ENCODE data around the gene DNAJA2.
"Not testable (repeated sequence)": the region's sequence is repeated elsewhere in the genome, so short reads cannot be mapped to it uniquely, and the experiment has no call there.

DNAJA2 gene

DNA sequence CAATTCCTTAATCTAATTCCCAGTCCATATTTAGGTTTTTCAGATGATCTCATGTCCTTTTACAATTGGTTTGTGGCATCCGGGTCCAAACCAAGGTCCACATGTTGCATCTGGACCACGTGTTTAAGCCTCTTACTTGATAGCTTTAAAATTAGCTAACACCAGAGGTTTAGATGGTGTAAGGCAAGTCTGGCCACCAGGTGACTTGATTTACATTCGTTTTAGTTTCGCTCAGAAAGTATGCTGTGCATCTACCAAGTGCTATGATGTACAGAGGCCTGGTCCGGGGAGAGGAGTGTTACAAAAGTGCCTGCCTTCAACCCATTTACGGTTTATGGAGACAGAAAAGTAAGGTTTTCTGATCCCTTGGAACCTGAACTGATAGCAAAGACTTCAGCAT, 878 bp upstream of the DNAJA2 start:
- no peak for DNase-seq

DNA sequence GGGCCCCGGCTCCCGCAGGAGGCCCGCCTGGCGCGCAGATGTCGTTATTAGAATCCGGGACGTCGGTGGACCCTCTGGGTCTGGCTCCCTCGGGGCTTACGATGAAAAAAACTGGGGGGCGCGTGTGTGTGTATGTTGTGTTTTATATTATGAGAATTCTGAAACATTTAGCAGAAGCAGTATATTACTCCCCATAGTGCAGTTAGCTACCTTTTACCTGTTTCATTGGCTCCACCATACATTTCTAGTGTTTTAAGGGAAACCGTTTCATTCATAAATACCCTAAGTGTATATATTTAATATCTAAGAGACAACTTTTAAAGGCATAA, 486 bp upstream of the DNAJA2 start:
- no peak for DNase-seq

DNA sequence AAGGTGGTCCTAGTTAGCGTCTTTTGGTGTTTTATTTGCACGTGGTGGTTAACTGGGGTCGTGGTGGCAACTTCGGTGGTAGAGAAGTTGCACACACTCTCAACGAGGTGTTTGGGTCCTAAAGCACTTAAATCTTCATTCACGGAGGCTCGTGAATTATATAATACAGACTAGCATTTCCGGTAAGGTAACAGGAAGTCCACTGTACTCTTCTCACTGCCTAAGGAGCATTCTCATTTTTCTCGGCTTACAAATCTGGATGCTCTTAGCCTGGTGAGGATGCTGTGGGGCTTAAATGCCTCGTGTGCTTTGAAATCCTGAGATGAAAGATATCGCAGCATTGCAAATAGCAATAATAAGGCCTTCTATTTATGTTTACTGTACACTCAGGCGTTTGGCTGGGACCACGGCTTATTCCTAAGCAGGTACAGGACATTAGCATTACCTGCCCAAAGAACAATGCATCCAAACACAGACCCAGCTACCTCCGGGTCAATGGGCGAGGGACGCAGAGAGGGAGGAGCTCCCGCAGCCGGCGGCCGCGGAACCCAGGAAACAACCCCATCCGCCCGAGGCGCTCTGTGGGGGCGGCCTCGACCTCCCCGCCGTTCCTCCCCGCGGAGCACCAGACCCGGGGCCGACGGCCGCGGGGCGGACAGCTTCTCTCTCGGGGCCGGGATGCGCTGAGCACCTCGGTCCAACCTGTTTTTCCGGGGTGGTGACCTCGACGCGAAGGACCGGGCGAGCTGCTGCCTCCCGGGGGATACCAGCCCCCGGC, 856 bp downstream of the DNAJA2 start:
- DNase-seq, result peak; percentile 41

DNA sequence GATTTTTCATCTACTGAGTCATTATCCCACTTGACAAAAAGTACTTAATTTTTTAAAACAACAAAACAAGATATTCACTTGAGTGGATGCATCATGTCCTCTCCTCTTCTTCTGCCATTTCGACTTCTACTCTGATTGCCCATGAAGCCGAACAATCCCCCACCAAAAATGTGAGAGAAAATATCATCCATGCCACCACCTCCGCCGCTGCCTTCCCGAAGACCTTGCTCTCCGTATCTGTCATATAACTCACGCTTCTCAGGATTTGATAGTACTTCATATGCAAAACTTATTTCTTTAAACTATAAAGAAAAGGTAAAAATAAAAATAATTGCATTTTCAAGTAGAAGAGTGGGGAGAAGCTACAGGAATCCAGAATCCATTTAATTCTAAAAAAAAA, 2.2 kb downstream of the DNAJA2 start:
- DNase-seq, result no peak

DNA sequence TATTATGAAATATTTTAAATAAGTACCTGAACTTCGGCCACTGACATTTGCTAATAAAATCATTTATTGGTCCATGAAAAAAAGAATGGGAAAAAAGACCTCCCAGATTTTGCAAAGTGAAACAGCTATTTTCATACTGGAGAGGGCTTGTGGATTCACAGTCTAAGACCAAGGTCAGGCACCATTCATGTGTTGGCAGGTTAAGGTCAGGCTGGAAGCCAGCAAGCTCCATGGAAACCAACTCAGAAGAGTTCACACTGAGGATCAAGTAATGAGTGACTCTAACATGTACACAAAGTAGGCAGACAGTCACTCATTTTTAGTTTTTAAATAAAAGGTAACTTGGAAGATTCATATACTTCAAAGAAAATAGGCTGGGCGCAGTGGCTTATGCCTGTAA, 3.4 kb downstream of the DNAJA2 start:
- no peak for DNase-seq

DNA sequence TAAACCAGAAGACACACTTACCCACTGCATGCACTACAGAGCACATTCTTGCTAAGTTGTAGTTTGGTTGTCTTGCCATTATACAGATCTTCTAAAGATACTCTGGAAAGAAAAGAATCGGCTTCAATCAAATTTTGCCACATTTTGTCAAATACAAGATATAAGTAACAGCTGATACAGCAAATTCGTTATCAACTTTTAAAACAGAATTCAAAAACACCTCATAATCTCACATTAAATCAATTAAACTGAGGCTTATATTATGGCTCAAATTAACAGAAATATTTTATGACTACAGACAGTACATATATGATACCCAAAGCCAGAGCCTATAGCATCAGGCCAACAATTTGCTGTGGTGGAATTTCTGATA, 5.4 kb downstream of the DNAJA2 start:
- DNase-seq, result no peak

DNA sequence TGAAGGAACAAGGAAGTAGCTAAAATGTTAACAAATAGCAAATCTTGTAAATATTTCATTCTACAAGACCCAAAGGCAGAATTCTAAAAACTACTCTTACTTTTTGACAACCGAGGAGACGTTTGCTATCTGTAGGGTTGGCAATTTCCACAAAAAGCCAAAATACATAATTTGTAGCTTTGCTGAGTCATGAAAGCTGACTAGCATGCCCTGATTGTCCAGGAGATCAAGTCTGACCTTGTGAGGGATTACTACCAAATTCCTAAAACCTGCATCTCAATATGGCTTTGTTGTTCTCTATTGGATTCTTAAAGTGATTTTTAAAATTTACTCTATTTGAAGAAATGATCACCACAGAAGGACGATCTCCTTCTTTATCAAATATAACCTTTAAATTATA, 10.8 kb downstream of the DNAJA2 start:
- no peak for DNase-seq

DNA sequence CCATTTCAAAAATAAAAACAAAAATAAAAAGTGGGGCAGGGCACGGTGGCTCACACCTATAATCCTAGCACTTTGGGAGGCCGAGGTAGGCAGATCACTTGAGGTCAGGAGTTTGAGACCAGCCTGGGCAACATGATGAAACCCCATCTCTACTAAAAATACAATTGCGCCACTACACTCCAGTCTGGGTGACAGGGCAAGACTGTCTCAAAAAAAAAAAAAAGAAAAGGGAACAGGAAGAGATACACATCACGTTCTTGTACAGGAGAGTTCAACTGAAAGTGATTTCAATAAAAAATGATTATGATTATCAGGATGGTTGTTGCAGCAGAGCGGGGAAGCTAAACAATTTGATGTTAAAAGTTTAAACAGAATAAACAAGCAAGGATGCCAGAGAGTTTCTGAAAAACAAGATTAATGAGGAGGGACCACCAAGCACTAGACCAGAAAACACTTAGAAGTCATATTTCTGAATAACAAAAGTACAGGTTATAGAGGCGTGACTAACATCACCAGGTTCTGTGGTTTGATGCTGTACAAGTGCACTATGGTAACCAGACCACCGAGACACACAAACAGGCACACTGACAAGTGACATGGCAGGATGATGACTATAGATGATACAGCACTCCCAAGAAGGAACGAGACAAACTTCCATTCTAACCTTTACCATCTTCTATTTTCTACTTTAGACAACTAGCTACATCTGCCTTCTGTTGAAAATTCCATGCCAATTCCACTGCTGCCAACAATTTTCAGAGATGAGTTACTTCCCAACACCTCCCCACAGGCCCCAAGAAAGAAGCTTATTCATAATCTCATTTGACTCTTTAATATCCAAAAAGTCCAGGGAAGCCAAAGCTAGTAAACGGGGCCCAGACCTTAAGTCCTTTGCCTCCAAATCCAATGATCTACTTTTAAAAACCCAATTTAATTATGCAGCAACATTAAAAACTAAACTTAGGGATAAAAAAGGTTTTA, 11.8 kb downstream of the DNAJA2 start:
- DNase-seq, result peak; percentile 9

DNA sequence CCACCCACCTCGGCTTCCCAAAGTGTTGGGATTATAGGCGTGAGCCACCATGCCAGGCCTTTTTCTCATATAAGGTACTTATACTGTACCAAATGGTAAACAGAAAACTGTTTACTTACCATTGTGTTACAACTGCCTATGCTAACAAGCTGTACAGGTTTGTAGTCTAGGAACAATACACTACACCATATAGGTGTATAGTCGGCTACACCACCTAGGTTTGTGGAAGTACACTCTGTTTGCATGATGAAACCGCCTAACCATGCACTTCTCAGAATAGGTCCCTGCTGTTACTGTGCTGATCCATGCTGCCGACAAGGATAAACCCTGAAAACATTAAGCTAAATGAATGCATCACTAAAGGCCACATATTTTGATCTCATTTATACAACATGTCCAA, 18.9 kb downstream of the DNAJA2 start:
- no peak for DNase-seq

DNA sequence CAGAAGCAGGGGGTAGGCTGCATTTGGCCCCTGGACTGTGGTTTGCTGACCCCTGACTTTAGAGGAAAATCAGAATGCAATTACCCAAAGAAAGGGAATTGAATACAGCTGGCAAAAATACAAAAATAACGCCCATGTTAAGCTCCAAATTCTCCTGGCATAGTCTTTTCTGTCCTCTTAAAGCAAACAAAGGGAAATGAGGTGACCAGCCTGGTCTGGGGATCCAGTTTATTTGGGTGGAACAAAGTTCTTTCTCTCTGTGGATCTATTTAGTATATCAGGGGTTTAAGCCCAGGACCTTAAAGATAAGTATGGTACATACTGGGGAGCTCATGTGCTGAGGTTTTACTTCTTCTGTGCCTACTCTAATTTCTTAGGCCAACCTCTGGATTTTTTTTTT, 23.5 kb downstream of the DNAJA2 start:
- DNase-seq, result no peak

DNA sequence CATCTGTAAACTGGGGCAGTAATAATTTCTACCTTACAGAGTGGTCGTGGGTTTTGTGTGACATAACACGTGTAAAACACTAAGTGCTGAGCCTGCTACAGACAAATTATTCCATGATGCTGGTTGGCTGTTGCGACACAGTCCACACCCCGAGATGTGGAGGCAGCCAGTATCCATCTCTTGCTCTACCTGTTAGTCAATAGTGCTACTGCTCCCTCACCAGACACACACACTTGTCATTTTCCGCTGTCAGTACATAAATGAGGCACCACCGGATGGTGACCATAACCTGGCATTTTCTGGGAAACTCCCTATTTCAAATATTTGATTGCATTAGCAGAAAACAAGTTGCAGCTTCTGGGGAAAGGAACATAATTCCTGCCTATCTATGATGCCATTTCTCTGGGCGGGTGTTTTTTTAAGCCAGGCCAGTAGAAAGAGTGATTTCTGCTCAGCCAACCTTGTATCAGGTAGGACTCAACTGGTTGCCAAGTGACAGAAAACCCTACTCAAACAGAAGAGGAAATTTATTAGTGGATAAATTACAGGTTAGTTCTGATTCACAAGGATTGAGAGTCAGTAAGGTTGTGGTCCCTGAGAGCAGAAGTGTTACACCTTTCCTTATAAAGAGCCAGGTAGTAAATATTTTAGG, 24.1 kb downstream of the DNAJA2 start:
- peak; percentile 61 for DNase-seq

DNA sequence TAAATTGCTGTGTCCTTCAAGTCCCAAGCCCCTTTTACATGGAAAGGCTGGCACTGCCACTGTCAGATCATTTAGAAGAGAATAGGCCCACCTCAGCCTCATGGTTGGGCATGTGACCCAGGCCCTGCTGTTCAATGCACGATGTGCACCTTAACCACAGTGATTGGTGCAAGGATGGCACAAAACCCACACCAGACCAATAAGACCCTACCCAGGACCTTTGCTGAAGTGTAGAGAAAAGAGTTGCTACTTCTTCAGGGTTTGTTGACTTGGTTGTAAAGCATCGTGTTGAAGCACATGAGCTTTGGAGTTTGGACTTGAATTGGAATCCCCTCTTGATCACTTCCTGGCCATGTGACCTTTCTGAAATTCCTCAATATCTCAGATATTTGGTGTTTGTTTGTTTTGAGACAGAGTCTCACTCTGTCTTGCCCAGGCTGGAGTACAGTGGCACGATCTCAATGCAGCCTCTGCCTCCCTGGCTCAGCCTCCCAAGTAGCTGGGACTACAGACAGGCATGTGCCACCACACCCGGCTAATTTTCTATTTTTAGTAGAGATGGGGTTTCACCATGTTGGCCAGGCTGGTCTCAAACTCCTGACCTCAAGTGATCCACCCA, 24.8 kb downstream of the DNAJA2 start:
- no peak for DNase-seq

DNA sequence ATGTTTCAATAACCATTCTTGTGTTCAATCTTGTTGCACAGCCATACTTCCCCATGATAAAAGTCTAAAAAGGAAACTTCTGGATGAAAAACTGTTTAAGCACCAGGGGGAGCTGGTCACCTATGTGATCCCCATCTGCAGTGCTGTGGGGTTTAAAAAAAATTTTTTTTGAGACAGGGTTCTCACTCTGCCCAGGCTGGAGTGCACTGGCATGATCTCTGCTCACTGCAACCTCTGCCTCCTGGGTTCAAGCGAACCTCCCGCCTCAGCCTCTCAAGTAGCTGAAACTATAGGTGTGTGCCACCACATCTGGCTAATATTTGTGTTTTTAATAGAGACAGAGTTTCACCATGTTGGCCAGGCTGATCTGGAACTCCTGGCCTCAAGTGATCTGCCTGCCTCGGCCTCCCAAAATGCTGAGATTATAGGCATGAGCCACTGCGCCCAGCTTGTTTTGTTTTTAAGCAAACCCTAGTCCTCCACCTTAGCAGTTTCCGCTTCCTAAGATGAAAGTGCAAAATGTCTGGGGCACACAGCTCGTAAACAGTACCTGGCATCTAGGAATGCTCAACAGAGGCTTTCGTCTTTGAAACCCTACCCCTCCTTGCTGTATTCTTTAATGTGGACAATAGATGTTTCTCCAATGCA, 25.4 kb downstream of the DNAJA2 start:
- DNase-seq, result peak; percentile 17

DNA sequence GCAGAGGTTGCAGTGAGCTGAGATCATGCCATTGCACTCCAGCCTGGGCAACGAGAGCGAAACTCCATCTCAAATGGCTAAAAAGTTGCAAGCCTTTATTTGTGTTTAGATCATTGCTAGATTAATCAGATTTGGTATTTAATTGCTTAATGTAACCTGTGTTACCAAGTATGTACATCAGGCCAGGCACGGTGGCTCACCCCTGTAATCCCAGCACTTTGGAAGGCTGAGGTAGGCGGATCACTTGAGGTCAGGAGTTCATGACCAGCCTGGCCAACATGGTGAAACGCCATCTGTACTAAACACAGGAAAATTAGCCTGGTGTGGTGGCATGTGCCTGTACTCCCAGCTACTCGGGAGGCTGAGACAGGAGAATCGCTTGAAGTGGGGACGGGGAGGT, 28.8 kb downstream of the DNAJA2 start:
- not testable (repeated sequence) for DNase-seq

DNA sequence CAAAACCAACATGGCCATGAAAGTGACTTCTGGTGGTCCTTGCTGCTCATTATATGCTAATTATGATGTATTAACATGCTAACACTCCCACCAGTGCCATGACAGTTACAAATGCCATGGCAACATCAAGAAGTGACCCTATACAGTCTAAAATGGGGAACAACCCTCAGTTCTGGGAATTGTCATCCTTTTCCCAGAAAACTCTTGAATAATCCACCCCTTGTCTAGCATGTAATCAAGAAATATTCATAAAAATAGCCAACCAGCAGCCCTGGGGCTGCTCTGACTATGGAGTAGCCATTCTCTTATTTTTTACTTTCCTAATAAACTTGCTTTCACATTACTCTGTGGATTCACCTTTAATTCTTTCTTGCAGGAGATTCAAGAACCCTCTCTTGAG, 35.9 kb downstream of the DNAJA2 start:
- DNase-seq, result no peak

DNA sequence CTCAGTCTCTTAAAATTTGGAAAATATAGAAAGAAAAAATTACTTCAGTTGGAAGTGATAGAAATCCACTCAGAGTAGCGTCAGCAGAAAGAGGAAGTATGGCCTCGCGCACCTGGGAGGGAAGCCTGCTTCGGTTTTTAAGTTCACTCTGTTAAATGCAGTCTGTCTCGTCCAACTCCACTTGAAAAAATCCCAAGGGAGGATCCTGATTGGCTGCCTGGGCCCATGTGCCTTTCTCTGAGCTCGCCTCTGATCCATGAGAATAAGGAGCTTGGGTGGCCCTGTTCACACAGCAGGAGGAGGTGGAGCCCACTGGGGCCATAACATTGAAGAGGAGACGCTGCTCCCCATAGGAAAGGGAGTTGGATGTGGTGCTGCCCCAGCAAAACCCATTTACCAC, 40.7 kb downstream of the DNAJA2 start:
- DNase-seq, result no peak

DNA sequence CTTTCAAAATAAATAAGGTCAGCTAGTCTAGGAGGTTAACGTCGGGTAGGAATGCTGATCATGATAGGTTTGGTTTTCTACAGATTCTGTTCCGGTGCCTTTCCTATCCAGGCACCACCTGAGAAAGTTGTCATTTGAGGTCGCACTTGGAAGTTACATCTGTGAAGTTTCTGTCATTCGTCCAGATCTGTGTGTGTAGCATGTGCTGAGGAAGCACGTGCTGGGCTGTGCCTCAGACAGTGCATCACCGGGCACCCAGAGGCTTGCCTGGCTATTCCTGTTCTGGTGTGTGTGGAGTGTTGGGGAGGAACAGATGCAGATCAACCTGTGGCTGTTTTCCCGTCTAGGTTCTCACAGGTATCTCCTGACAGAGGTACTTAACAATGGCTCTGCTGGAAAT, 42.6 kb downstream of the DNAJA2 start:
- DNase-seq, result no peak

DNA sequence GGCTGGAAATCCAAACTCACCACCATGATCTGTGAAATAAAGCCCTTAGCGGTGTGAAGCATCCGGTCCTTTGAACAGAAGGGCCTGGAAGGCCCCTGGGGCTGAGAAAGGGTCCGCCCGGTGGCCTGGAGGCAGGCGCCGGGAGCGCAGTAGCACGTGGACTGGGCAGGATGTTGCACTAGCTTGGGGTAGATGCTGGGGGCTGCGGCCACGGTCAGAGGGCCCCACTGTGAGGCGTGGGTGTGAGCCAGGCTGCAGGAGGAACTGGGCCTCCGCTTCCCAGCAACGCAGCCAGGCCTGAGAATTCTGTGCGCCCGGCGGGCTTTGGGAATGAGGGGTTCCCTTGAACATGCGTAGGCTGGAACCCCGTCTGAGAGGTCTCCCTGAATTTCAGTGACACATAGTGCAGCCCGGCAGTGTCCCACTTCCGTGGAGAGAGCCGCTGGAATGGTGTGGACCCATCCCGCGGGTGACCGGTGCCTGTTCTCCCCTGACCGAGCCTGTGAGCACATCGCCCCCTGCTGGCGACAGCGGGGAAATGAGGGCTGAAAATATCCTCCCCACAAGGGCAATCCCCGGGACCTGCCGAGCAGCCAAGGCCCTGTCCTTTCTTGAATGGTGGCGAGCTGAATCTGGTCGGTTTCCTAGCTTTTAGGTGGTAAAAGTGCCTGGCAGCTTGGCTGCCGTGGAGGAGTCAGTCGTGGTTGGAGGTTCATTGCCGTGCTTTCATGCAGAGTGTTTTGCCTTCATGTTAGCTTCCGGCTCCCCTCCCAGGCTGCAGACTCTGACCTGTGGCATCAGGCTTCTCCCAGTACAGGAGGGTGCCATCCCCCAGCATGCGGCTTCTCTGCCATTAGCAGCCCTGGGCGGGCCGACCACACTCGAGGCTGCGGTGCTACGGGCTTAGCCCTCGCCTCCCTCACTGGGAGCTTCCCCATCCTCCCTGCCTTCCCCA, 43.8 kb downstream of the DNAJA2 start:
- peak; percentile 54 for DNase-seq

DNA sequence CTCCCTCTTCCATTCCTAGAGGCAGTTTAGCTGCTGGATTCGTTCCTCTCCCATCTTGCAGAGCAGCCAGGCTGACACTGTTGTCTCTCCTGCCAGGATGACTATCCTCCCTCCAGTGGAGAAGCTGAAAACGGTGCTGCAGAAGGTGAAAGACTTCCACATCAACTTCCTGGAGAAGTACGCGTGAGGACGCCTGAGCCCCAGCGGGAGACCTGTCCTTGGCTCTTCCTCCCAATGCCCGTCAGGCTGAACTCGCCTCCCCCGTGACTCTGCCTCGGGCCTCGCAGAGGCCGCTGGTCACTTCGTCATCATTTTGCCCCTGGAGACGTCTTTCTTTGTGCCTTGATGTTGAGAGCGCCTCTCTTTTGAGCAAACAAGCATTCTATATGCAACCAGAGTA, 44.7 kb downstream of the DNAJA2 start:
- DNase-seq, result no peak

DNA sequence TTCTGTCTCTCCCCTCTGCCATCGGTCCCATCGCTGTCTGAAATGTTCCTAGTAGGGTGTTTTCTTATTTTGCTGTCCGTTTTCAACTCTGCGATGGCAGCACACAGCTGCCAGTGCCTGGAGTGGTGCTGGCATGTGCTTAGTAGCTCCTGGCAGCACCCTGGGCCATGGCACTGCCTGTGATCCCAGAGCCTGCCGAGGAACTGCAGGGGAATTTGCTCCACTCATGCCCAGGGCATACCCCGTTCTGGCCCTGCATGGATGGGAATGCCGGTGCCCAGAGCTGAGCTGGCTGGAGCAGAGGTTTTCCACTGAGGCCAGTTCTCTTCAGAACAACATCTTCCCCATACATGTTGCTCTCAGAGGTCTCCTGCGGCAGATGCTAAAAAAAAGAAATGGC, 46.2 kb downstream of the DNAJA2 start:
- no peak for DNase-seq

DNA sequence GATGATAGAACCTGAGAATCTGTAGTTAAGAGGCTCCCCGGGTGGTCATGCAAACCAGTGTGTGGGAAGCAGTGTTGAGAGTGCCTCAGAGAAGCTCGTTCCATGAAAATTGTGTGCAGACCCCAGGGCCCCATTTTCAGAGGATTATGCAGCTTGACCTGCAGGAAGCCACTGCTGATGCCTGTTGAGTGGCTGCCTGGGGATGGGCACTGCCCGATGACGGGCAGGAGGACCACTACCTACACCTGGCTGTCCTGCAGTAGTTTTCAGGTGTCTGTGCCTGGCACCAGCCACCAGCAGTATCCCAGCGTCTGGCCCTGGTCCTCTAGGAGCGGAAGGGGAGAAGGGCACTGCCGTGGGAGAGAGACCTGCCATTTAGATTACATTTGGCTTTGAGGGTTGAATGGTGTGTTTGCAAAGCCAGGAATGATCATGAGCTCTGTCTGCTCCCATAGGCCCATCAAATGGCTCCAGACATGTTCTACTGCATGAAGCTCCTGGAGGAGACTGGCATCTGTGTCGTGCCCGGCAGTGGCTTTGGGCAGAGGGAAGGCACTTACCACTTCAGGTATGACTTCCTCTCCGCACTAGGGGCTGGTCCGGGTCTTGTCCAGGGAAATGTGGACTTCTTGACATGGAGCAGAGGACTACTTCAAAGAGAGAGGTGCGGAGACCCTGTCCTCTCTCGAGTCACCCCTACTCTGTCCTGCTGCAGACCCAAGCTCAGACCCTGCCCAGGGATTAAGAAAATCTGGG, 46.8 kb downstream of the DNAJA2 start:
- DNase-seq, result no peak
